ENCODE data around the gene NFIL3.

Gene NFIL3

GRCh38 chr9:91359083-91359482, 64.5 kb downstream of the NFIL3 start:
- no peak for DNase-seq

Data from NCI-H1417 (cell line).